ENCODE measurements around the gene AGAP1.
"Not testable (repeated sequence)": the region's sequence is repeated elsewhere in the genome, so short reads cannot be mapped to it uniquely, and the experiment has no call there.

AGAP1 gene

GRCh38 chr2:236061899-236062298 lies 568.1 kb downstream of the AGAP1 start:
- DNase-seq: no peak

DNA sequence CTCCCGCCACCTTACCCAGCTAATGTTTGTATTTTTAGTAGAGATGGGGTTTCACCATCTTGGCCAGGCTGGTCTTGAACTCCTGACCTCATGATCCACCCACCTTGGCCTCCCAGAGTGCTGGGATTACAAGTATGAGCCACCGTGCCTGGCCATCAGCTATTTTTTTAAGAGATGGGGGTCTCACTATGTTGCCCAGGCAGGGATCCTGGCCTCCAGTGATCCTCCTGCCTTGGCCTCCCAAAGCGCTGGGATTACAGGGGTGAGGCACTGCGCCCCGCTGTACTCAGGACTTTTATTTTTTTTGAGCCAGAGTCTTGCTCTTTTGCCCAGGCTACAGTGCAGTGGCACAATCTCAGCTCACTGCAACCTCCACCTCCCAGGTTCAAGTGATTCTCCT lies 569.0 kb downstream of the AGAP1 start:
- not testable (repeated sequence) for DNase-seq

DNA sequence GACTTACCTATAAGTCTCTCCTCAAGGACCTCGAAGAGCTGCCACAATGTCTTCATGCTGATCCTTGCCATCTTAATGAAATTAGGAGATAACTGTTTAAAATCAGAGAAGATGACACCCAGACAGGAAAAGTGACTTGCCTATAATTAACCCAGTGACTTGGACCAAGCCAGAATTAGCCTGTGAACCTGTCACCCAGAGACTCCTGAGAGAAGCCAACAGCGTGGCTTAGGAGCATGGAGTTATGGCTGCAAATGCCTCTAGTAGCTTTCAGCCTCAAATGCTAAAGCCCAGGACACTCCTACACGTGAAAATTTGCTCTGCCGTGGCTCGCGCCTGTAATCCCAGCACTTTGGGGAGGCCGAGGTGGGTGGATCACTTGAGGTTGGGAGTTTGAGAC lies 570.2 kb downstream of the AGAP1 start:
- DNase-seq: no peak

- DNase-seq: no peak
Observed at GRCh38 chr2:236065314-236066160, 571.7 kb downstream of the AGAP1 start.

DNA sequence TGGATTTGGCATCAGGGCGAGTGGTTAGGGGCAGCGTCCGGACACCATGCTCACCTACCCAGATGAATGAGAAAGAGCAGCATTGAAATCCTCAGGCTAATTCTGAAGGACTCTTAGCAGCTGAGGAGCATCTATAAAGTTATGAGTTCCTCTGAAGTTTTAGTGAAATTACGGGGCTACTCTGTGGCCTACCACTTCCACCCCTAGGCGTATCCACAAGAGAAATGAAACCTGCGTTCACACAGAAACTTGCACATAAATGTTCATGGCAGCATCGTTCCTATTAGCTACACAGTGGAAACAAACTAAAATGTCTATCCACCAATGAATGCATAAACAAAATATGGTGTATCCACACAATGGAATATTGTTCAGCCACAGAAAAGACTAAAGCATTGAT lies 576.4 kb downstream of the AGAP1 start:
- DNase-seq: no peak

- DNase-seq: no peak
Observed at GRCh38 chr2:236073246-236073645, 579.4 kb downstream of the AGAP1 start.

- no peak for DNase-seq
Observed at GRCh38 chr2:236073867-236074655, 580.2 kb downstream of the AGAP1 start.

DNA sequence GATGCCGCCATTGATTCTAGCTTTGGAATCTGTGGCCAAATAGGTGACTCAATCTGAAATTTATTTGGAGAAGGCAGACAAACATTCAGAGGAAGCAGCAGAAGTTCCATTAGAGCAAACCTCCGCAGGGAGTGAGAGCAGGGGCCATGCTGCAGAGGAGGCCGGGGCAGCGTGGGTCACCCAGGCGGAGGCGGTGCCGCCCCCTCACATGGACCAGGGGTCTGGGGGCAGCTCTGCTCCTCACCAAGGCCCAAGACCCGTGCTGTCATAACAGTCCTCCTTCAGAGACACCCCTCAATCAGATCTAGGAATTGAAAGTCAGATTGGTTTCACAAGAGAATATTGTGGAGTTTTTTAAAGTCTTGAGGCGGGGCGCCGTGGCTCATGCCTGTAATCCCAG lies 582.0 kb downstream of the AGAP1 start:
- no peak for DNase-seq

DNA sequence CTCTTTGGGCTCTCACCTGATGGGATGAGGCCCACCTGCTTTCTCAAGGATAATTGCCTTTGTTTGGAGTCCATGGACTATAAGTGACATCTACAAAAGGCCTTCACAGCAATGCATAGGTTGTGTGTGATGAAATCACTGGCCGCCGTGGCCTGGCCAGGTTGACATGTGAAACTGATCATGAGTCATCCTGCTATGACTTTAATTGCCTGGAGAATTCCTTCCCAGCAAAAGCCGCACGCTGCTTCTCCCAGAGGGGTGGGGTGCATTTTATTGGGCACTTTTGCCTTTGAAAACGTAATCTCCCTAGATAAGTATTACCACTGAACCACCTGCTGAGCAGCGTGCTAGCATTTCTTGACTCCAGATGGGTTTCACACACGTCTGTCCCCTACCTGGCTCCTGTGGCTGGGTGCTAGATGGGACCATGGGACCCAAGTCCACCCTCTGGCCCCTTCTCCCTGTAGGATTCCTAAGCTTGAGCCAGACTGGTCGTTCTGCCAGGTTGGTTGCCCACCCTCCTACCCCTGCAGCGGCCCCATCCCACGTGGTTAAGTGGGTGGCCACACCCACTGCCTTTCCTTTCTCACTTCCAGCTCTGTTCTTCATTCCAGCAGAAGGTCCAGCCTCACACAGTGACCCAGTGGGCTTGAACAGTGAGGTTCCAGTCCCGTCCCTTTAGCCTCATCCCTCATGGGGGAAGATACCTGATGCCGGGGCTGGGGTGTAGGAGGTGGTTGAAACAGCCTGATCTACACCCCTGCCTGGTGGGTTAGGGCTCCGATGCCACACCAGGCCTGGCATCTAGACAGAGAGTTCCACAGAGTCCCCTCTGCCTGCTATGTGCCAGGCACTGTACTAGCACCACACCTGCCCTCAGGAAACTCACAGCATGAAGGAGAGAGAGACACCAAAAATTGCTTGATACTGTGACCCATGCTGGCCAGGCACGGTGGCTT lies 584.7 kb downstream of the AGAP1 start:
- DNase-seq: no peak

DNA sequence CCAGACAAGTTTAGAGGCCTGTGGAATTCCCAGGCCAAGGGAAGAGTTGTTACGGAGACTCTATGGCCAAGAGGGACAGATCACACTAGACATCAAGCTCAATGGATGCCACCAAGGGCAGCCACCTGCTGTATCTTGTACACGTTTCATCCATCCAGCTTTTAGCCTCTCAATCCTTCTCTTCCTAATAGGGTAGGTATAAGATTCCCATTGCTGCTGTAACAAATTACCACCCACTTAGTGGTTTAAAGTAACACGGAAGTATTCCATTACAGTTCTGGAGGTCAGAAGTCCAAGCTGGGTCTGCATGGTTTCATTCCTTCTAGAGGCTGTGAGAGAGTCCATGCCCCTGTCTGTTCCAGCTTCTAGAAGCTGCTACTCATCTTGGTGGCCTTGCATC lies 586.6 kb downstream of the AGAP1 start:
- no peak for DNase-seq

DNA sequence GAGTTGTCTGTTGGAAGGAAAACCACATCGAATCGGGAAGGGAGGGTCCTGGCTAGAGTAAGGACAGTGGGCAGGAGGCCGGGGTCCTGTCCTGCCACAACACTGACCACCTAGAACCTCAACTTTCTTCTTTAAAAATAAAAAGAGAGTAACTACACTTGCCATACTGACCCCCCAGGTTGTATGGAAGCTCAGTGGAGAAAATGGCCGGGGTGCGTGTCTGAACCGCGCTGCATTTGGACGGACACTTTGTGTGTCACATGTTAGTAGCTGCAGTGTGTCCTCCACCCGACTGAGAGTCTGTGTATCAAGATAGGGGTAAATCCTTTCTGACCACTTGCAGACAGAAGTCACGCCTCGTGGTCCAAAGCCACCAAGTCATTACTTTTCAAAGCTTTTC lies 587.3 kb downstream of the AGAP1 start:
- DNase-seq: no peak

- no peak for DNase-seq
Observed at GRCh38 chr2:236082061-236082460, 588.2 kb downstream of the AGAP1 start.

- DNase-seq: no peak
Observed at GRCh38 chr2:236083934-236084333, 590.1 kb downstream of the AGAP1 start.

GRCh38 chr2:236085211-236085610 lies 591.4 kb downstream of the AGAP1 start:
- DNase-seq: no peak

GRCh38 chr2:236085647-236086046 lies 591.8 kb downstream of the AGAP1 start:
- DNase-seq: no peak

- DNase-seq: no peak
Observed at GRCh38 chr2:236086403-236086970, 592.6 kb downstream of the AGAP1 start.

- no peak for DNase-seq
Observed at GRCh38 chr2:236086971-236087465, 593.2 kb downstream of the AGAP1 start.

- DNase-seq: no peak
Observed at GRCh38 chr2:236088368-236089057, 594.7 kb downstream of the AGAP1 start.

- DNase-seq: no peak
Observed at GRCh38 chr2:236089271-236090026, 595.6 kb downstream of the AGAP1 start.

DNA sequence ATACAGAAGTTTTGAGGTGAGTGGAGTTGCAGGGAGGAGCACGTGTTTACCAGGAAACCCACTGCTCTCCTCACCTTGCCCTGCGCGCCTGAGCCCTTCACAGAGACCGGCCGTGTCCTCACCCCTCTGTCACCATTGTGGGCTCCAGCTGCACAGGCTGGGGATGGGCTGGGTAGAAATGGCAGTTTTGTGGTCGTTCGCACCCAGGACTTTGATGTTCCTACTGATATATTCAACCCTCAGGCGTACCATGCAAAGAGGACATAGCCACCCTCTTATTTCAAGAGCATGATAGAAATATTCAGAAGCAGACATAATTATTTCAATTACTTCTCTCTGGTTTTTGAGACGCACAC lies 596.2 kb downstream of the AGAP1 start:
- DNase-seq: no peak

GRCh38 chr2:236090826-236091225 lies 597.0 kb downstream of the AGAP1 start:
- DNase-seq: not testable (repeated sequence)
